GM12878 (cell line): ENCODE results near the gene MUC5AC.

ENCODE experiments used
- DPF2 ChIP-seq: fragments of 450-650 bp; IDR thresholded peaks from 2 replicates; pipeline ENCODE4 v1.6.1; 2017; ENCODE audit warnings: mild to moderate bottlenecking
- EZH2 ChIP-seq: IDR thresholded peaks from 2 replicates; pipeline ENCODE4 v1.6.1; 2012; ENCODE audit warnings: low read depth, mild to moderate bottlenecking, control low read depth, inconsistent platforms, low read length, borderline replicate concordance; ENCODE audit not compliant: control insufficient read depth
- FOXM1 ChIP-seq: IDR thresholded peaks from 2 replicates; pipeline ENCODE4 v1.6.1; 2012; ENCODE audit warnings: low read depth, mild to moderate bottlenecking, inconsistent platforms, low read length, moderate library complexity
- JUNB ChIP-seq: IDR thresholded peaks from 2 replicates; pipeline ENCODE4 v1.6.1; 2016; ENCODE audit warnings: antibody characterized with exemption, mild to moderate bottlenecking
- RAD21 ChIP-seq: IDR thresholded peaks from 2 replicates; pipeline ENCODE4 v1.6.1; 2011; ENCODE audit warnings: mild to moderate bottlenecking, low read depth, low read length, moderate library complexity; ENCODE audit not compliant: insufficient read depth
- RBBP5 ChIP-seq: fragments of 200-600 bp; sonication (generic); conservative IDR thresholded peaks from 2 replicates; pipeline ENCODE4 v1.6.1; 2016
- TAF1 ChIP-seq: IDR thresholded peaks from 2 replicates; pipeline ENCODE4 v1.6.1; 2011; ENCODE audit warnings: mild to moderate bottlenecking, low read depth, low read length, borderline replicate concordance
- TF ChIP-seq, protein P1 (sequence below), 3 experiments: IDR thresholded peaks in 2 of 3; conservative IDR thresholded peaks in 1 of 3; 2 replicates each; pipeline ENCODE4 v1.5.1; 2011; ENCODE audit warnings: low read depth in 3 of 3, low read length in 3 of 3, mild to moderate bottlenecking in 3 of 3, control low read depth in 2 of 3, moderate library complexity in 2 of 3, inconsistent platforms in 1 of 3, mixed read lengths in 1 of 3; ENCODE audit not compliant: control insufficient read depth in 2 of 3, insufficient read depth in 1 of 3; ENCODE audit errors: extremely low read depth in 1 of 3
- TF ChIP-seq, protein P2 (sequence below): IDR thresholded peaks from 2 replicates; pipeline ENCODE4 v1.6.1; 2012; ENCODE audit warnings: low read depth, low read length, improper control_type of control experiment

GRCh38 chr11:1120532-1121330, 37.0 kb upstream of the MUC5AC start:
- TF ChIP-seq DPF2 = no peak
- no peak for TF ChIP-seq JUNB
- no peak for TF ChIP-seq FOXM1
- TF ChIP-seq, protein P1, sequence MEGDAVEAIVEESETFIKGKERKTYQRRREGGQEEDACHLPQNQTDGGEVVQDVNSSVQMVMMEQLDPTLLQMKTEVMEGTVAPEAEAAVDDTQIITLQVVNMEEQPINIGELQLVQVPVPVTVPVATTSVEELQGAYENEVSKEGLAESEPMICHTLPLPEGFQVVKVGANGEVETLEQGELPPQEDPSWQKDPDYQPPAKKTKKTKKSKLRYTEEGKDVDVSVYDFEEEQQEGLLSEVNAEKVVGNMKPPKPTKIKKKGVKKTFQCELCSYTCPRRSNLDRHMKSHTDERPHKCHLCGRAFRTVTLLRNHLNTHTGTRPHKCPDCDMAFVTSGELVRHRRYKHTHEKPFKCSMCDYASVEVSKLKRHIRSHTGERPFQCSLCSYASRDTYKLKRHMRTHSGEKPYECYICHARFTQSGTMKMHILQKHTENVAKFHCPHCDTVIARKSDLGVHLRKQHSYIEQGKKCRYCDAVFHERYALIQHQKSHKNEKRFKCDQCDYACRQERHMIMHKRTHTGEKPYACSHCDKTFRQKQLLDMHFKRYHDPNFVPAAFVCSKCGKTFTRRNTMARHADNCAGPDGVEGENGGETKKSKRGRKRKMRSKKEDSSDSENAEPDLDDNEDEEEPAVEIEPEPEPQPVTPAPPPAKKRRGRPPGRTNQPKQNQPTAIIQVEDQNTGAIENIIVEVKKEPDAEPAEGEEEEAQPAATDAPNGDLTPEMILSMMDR (IDR thresholded peaks at IDR 0.05 in 2 of 3, conservative IDR thresholded peaks at IDR 0.05 in 1 of 3; ENCODE audit: control insufficient read depth in 2 of 3, extremely low read depth in 1 of 3, insufficient read depth in 1 of 3, low read depth in 3 of 3, low read length in 3 of 3) = no peak
- TF ChIP-seq EZH2 = no peak
- TF ChIP-seq RBBP5 = no peak
- TF ChIP-seq TAF1 = no peak
- TF ChIP-seq, protein P2, sequence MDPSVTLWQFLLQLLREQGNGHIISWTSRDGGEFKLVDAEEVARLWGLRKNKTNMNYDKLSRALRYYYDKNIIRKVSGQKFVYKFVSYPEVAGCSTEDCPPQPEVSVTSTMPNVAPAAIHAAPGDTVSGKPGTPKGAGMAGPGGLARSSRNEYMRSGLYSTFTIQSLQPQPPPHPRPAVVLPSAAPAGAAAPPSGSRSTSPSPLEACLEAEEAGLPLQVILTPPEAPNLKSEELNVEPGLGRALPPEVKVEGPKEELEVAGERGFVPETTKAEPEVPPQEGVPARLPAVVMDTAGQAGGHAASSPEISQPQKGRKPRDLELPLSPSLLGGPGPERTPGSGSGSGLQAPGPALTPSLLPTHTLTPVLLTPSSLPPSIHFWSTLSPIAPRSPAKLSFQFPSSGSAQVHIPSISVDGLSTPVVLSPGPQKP = no peak
- no peak for TF ChIP-seq RAD21
